HG03457 (cell line): ENCODE data around the gene CGB2.
"Not testable (repeated sequence)": the region's sequence is repeated elsewhere in the genome, so short reads cannot be mapped to it uniquely, and the experiment has no call there.

ENCODE experiments used
- ATAC-seq: cut with Tn5 transposase; IDR thresholded peaks from one replicate; pipeline ENCODE4 v1.9.1; 2021; ENCODE audit warnings: moderate number of reproducible peaks; ENCODE audit not compliant: unreplicated experiment

The CGB2 gene

GRCh38 chr19:49031642-49032301 is at the start of gene CGB2:
CGB2 (plus strand) TSS chr19:49031890; CDS start chr19:49032096, 206 bp downstream.
- not testable (repeated sequence) for ATAC-seq

DNA sequence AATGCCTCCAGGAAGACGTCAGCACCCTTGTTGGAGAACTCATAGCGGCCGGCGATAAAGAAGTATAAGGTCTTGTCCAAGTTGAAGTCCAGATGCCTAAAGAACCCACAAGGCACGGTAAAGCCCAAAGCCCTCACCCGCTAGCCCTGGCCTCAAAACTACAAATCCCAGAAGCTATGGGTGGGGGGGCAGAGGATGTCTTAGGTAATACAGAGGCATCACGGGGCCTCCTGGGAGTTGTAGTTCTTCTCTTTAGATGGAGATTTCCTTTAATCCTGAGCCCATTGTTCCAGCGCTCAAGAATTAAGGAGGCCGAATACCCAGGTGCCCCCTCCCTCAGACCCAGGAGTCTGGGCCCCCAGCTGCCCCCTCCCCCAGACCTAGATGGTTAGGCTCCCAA is 49.4 kb upstream of the CGB2 start:
- no peak for ATAC-seq

DNA sequence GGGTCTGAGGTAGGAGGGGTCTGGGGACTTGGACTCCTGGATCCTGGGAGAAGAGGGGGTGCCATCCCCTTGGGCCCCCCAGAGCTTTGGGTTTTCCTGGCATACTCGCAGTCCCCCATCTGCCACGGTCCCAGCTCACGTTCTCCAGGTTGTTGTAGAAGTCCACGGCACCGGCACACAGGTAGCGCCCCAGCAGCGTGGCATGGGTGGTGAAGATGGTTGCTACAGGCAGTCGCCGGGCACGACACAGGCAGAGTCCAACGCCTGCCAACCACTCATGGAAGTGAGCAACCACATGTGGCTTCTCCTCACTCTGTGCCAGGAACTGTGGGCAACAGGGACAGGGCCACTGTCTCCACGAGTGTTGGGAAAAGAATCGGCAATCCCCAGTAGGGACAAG is 46.0 kb upstream of the CGB2 start:
- no peak for ATAC-seq

DNA sequence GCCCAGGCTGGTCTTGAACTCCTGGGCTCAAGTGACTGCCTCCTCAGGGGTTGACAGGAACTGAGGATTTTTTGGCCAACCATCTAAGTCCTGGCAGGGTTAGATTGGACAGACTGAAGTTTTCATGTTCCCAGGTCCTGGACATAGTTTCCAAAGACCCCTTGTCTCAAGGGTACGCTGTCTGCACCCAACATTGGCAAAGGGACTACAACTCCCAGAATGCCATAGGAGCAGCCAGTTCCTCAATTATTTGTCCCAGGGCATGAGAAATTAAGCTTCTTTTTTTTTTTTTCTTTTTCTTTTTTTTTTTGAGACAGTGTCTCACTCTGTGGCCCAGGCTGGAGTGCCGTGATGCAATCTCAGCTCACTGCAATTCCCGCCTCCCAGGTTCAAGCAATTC is 45.5 kb upstream of the CGB2 start:
- ATAC-seq: no peak

- ATAC-seq: no peak
Measured at GRCh38 chr19:48987323-48987722, 44.4 kb upstream of the CGB2 start.

GRCh38 chr19:48988286-48988685 is 43.4 kb upstream of the CGB2 start:
- no peak for ATAC-seq

DNA sequence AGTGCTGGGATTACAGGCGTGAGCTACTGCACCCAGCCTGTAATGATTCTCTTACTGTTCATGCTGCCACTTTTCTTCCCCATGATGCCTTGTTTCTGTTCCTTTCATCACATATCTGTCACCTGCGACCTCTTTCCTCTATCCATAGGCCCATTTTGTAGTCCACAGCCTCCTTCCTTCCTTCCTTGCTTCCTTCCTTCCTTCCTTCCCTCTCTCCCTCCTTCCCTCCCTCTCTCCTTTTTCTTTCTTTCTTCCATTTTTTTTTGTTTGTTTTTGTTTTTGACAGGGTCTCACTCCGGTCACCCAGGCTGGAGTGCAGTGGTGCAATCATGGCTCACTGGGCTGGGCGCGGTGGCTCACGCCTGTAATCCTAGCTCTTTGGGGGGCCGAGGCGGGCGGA is 42.8 kb upstream of the CGB2 start:
- no peak for ATAC-seq

- ATAC-seq: no peak
Measured at GRCh38 chr19:48989701-48990291, 41.9 kb upstream of the CGB2 start.

DNA sequence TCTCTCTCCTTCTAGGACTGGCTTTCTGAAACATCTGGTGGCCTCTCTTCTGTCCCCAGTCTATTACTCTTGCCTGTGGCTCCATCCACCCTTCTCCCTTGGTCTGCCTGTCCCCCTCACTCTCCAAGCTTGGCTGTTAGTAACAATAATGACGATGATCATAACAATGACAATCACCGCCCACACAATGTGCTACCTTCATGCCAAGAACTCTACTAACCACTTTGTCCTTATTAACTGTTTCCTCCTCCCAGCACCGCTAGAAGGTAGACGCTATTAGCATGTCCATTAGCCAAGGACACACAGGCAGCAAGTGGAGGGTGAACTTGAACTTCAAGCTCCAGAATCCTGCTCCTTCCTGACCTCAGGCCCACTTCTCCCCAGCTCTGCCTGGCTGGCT is 41.3 kb upstream of the CGB2 start:
- no peak for ATAC-seq

GRCh38 chr19:48991011-48991609 is 40.6 kb upstream of the CGB2 start:
- no peak for ATAC-seq

DNA sequence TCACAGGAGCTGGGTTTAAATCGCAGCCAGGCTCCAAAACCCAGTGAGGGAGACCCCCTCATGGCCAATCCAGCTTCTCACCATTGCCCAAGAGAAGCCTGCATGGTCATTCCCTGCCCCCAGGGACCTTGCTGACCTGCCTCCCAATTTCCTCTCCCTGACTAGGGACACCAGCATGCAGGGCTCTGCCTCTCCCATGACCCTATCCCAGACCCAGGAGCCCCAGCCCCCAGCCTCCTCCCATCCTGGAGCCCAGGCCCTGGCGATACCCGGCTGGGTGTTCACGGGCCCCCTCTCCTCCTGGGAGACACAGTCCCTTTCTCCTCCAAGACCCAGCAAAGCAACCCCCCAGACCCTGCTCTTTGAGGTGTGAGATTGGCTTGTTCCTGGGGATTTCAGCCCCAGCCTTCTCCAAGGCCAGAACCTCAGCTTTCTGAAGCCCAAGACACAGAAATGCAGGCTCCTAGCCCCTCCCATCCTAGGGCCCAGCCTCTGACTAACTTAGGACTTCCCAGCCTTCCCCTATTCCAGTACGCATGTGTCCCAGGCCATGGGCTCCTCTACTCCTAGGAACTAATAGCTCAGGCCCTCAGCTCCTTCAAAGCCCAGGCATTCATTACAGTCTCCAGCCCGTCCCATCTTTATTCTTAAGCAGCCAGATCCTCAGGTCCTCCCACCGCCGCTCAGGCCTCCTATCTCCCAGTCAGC is 39.7 kb upstream of the CGB2 start:
- ATAC-seq: no peak

GRCh38 chr19:48992581-48993174 is 39.0 kb upstream of the CGB2 start:
- no peak for ATAC-seq

GRCh38 chr19:48993175-48994034 is 38.3 kb upstream of the CGB2 start, which contains the start of the genes GYS1 and RUVBL2:
GYS1 (minus strand) TSS chr19:48993309; CDS start chr19:48993112, 197 bp downstream.
RUVBL2 (plus strand) TSS chr19:48993887; CDS start chr19:48993912, 25 bp downstream.
- peak; percentile 68 for ATAC-seq

GRCh38 chr19:48994035-48994386 is 37.7 kb upstream of the CGB2 start:
- no peak for ATAC-seq

DNA sequence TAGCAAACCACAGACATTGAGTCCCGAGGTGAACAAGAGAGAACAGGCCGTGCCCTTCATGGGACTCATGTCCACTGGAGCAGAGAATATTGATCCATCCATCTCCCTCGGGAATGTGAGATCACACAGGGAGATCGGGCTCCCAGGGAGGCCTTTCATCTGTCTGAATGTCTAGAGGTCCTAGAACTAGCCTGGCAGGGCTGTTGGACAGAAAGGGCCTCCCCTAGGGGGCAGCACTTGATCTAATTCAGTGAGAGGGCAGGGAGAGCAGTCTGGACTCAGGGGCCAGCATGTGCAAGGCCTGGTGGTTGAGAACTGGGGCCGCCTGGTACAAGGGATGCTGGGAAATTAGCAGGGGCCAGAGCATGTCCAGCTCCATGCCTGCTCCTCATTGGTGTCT is 33.7 kb upstream of the CGB2 start:
- no peak for ATAC-seq

DNA sequence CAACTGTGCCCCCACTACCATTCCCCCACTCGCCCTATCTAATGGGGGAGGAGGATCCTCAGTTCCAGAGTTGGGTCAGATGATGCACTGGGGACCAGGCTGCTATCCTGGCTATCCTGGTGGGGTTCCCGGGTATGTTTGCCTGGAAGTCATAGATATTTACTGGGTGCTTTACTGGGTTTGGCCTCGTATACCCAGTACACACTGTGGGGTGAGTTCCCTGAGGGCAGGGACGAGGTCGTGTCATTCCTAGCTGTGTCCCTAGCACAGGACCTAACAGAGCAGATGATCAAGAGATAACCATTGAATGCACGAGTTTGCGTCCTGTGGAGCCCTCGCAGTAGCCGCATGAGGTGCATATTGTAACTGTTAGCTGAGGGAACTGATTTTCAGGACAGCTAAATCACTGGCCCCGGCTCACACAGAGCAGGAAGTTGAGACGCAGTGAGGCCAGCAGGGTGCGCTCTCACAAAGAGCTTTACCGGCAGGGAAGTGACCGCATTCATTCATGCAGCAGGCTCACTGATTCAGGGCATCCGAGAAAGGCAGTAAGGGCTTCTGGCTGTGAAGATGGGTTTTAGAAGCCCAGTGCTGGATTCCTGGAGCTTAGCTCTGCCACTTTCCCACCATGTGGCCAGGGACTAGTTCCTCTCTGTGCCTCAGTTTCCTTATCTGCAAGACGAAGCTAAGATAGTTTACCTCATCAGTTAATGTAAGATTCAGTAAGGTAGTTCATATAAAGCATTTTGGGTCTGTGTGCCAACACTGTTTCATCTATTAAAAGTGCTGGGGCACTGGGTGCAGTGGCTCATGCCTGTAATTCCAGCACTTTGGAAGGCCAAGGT is 32.0 kb upstream of the CGB2 start:
- no peak for ATAC-seq

GRCh38 chr19:49004133-49004532 is 27.6 kb upstream of the CGB2 start:
- ATAC-seq: no peak

GRCh38 chr19:49004964-49005614 is 26.6 kb upstream of the CGB2 start:
- ATAC-seq: no peak

DNA sequence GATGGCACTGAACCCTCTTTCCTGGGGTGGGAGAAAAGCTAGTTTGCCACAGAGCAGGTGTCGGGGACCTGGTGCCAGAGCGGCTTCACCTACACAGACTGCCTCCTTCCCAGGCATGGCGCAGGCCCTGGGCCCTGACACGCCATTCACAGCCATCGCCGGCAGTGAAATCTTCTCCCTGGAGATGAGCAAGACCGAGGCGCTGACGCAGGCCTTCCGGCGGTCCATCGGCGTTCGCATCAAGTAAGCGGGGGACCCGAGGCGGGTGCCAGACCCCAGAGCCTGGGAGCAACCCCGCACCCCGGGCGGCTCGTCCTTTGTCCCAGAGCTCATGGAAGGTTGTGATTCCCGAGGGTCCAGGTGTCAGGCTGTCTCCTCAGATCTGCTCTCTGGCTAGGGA is 24.8 kb upstream of the CGB2 start:
- no peak for ATAC-seq
